ENCODE measurements around the gene IL22RA2. TPM values are rescaled to one million over a fixed set of nuclear protein-coding genes. Genes with fewer than 3 reads are reported as not detected.

Gene IL22RA2
- total RNA-seq = not detected
- long read RNA-seq = 0 reads

- intact Hi-C loops (cut with DNase I) = no loop called here
- Histone ChIP-seq H3K27me3 (ENCODE audit: low read depth) (no peaks in the 10 kb centered on the region), H3K4me1 (no peaks in the 10 kb centered on the region), H3K27ac (no peak within 1 kb of the TSS), H3K4me3 (no peak within 1 kb of the TSS), H3K9me3 (no peaks in the 10 kb centered on the region), H3K36me3 (no peaks in the 10 kb centered on the region)
- ATAC-seq = no peak
- DNase-seq = no peak
- no peak for TF ChIP-seq CTCF (IDR thresholded peaks at IDR 0.05)
These were observed at the start of gene IL22RA2 for GRCh38 chr6:137173501-137173900. IL22RA2 (minus strand) TSS chr6:137173644; CDS start chr6:137161749, 11,895 bp downstream.

GRCh38 chr6:137222381-137222780, 48.9 kb upstream of the IL22RA2 start:
- H3K36me3 ChIP-seq = no peaks in the 10 kb centered on the region
- no peaks in the 10 kb centered on the region for H3K9me3 ChIP-seq
- peak overlapping the region; percentile 99 for H3K27ac ChIP-seq
- H3K4me3 ChIP-seq = peak overlapping the region; percentile 10
- H3K27me3 ChIP-seq (ENCODE audit: low read depth) = no peaks in the 10 kb centered on the region
- intact Hi-C loops (cut with DNase I) = no loop called here
- TF ChIP-seq CTCF (IDR thresholded peaks at IDR 0.05) = no peak
- H3K4me1 ChIP-seq = peaks cover 77% of the 10 kb centered on the region
- ATAC-seq (peak in 1 of 2 donors; percentile 2), DNase-seq (no peak)

- Histone ChIP-seq H3K9me3 (no peaks in the 10 kb centered on the region), H3K4me3 (peak overlapping the region; percentile 75), H3K4me1 (peaks cover 77% of the 10 kb centered on the region), H3K27me3 (ENCODE audit: low read depth) (no peaks in the 10 kb centered on the region), H3K36me3 (peaks cover 3% of the 10 kb centered on the region), H3K27ac (peak overlapping the region; percentile 99)
- ATAC-seq (peak in 1 of 2 donors; percentile 0), DNase-seq (no peak)
- TF ChIP-seq CTCF (IDR thresholded peaks at IDR 0.05) = no peak
- intact Hi-C loops (cut with DNase I) = no loop called here
These were observed 46.3 kb upstream of the IL22RA2 start for GRCh38 chr6:137219664-137220252.

GRCh38 chr6:137218917-137219663, 45.6 kb upstream of the IL22RA2 start, which contains the start of gene IFNGR1:
IFNGR1 (minus strand) TSS chr6:137219385; CDS start chr6:137219327, 58 bp downstream.
- Histone ChIP-seq H3K27ac (peak within 1 kb of the TSS; percentile 99), H3K9me3 (no peaks in the 10 kb centered on the region), H3K27me3 (ENCODE audit: low read depth) (no peaks in the 10 kb centered on the region), H3K36me3 (peaks cover 3% of the 10 kb centered on the region), H3K4me1 (peaks cover 78% of the 10 kb centered on the region), H3K4me3 (peak within 1 kb of the TSS; percentile 75)
- peak; percentile 97 for ATAC-seq
- intact Hi-C loops (cut with DNase I) = no loop called here
- DNase-seq = peak; percentile 99
- TF ChIP-seq CTCF (IDR thresholded peaks at IDR 0.05) = no peak

- H3K27ac ChIP-seq = peak overlapping the region; percentile 99
- peaks cover 3% of the 10 kb centered on the region for H3K36me3 ChIP-seq
- H3K4me1 ChIP-seq = peaks cover 78% of the 10 kb centered on the region
- no peaks in the 10 kb centered on the region for H3K27me3 ChIP-seq (ENCODE audit: low read depth)
- peak overlapping the region; percentile 75 for H3K4me3 ChIP-seq
- no peaks in the 10 kb centered on the region for H3K9me3 ChIP-seq
- ATAC-seq (peak; percentile 73 to 81), DNase-seq (no peak)
- intact Hi-C loops (cut with DNase I) = no loop called here
- no peak for TF ChIP-seq CTCF (IDR thresholded peaks at IDR 0.05)
These were observed 45.1 kb upstream of the IL22RA2 start for GRCh38 chr6:137218473-137218916.
